Choroid plexus epithelial cell (primary cell): ENCODE results near the gene PCBP3.
A peak's percentile ranks its signal among the peaks of the same experiment; 100 is the strongest.

Source experiments
- DNase-seq: peaks from one replicate; pipeline ENCODE4 v3.0.0-alpha.2; 2010; ENCODE audit warnings: low read depth
- H3K4me3 ChIP-seq: 2 replicates; pipeline ENCODE4 v1.5.1; 2011; ENCODE audit warnings: low read depth, mild to moderate bottlenecking, control low read depth, low read length, moderate library complexity
- TF ChIP-seq, protein P1 (sequence below): conservative IDR thresholded peaks from 2 replicates; pipeline ENCODE4 v1.5.1; 2011; ENCODE audit warnings: low read depth, mild to moderate bottlenecking, control low read depth, inconsistent platforms, low read length, moderate library complexity

Gene PCBP3

GRCh38 chr21:45962531-45963231 lies 319.2 kb downstream of the PCBP3 start:
- DNase-seq, result no peak
- no peak overlapping the region for H3K4me3 ChIP-seq
- TF ChIP-seq, protein P1, sequence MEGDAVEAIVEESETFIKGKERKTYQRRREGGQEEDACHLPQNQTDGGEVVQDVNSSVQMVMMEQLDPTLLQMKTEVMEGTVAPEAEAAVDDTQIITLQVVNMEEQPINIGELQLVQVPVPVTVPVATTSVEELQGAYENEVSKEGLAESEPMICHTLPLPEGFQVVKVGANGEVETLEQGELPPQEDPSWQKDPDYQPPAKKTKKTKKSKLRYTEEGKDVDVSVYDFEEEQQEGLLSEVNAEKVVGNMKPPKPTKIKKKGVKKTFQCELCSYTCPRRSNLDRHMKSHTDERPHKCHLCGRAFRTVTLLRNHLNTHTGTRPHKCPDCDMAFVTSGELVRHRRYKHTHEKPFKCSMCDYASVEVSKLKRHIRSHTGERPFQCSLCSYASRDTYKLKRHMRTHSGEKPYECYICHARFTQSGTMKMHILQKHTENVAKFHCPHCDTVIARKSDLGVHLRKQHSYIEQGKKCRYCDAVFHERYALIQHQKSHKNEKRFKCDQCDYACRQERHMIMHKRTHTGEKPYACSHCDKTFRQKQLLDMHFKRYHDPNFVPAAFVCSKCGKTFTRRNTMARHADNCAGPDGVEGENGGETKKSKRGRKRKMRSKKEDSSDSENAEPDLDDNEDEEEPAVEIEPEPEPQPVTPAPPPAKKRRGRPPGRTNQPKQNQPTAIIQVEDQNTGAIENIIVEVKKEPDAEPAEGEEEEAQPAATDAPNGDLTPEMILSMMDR, result no peak

DNA sequence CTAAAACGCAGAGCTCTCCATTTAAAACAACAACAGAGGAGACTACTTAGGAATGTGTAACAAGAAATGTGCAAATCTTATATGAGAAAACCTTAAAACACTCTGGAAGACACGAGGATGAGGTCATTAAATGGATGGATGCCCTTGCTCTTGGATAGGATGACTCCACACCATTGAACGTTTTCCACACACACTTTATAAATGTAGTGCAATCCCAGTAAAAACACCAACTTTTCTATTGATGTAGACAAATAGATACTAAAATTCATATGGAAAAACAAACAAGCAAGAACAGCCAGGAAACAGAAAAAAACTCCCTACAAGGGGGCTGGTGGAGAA lies 319.7 kb downstream of the PCBP3 start:
- TF ChIP-seq, protein P1, result no peak
- no peak overlapping the region for H3K4me3 ChIP-seq
- peak; percentile 21 for DNase-seq

GRCh38 chr21:45964649-45965048 lies 321.1 kb downstream of the PCBP3 start:
- H3K4me3 ChIP-seq, result no peak overlapping the region
- TF ChIP-seq, protein P1, result no peak

DNA sequence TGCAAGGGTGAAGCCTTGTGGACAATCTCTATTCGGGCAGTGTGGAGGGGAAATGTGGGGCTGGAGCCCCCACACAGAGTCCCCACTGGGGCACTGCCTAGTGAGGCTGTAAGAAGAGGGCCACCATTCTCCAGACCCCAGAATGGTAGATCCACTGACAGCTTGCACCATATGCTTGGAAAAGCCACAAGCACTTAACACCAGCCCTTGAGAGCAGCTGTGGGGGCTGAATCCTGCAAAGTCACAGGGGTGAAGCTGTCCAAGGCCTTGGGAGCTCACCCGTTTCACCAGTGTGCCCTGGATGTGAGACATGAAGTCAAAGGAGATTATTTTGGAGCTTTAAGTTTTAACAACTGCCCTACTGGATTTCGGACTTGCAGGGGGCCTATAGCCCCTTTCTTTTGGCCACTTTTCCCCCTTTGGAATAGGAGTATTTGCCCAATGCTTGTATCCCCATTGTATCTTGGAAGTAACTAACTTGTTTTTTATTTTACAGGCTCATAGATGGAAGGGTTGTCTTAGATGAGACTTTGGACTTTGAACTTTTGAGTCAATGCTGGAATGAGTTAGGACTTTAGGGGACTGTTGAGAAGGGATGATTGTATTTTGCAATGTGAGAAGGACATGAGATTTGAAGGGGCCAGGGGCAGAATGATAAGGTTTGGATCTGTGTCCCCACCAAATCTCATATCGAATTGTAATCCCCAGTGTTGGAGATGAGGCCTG lies 321.7 kb downstream of the PCBP3 start:
- TF ChIP-seq, protein P1, result no peak
- no peak for DNase-seq
- H3K4me3 ChIP-seq, result no peak overlapping the region

More at GRCh38 chr21:45964649-45965048, 321.1 kb downstream of the PCBP3 start:
- DNase-seq, result no peak

DNA sequence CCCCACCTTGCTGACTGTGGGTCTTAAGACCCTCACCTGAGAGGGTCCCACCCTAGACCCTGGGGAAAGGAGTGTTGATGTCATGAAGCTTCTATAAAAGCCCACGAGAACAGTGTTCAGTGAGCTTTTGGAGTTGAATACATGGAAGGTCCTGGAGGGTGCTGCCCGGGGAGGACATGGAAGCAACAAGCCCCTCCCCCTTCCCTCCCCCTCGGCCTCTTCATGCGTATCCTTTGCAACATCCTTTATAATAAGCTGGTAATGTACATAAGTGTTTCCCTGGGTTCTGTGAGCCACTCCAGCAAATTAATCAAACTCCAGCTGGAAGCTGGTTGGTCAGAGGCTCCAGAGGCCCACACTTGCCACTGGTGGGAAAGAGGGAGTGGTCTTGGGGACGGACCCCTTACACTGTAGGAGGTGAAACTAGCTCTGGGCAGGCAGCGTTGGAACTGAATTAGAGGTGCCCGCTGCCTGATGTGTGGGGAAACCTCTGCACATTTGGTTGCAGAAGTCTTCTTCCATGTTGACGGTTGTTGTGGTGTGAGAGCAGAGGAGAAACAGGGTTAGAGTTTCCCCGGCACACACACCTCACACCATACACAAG lies 323.4 kb downstream of the PCBP3 start:
- DNase-seq, result no peak
- H3K4me3 ChIP-seq, result no peak overlapping the region
- TF ChIP-seq, protein P1, result no peak

DNA sequence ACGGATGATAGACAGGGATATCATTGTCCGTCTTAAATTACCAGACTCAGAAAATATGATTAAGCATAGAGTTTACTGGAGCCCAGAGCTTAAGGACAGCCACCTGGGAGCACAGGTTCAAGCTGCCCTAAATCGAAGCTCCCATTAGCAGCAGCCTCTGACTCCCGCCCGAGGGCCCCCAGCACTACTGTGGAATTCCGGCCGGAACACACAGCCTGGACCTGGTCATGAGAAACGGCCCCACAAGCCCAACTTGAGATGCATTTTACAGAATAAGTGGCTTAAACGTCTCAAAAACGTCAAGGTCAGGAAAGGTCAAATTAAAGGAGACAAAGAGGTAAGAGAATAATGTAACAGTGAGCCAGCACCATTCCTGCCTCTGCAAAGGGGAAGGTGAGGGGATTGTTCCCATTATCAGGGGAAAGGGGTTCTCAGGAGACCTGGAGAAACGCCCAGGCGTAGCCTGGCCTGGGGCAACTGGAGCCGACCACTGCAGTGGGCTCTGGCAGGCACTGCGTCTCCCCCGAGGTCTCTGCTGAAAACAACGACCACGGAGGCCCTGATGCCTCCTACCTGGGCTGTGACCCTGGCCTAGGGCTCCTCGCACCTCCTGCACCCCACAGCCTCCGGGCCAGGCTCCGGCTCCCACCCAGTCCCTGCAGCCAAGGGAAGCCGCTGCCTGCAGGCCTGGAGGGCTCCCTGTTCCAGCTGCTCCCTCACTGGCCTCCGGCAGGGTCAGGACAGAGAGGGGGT lies 326.6 kb downstream of the PCBP3 start:
- H3K4me3 ChIP-seq, result no peak overlapping the region
- TF ChIP-seq, protein P1, result no peak

More for the DNA sequence above, 326.6 kb downstream of the PCBP3 start:
- no peak for DNase-seq
